ENCODE measurements around the gene OSCP1.

Gene OSCP1

GRCh38 chr1:36458910-36459309 is 8.7 kb upstream of the OSCP1 start:
- Histone ChIP-seq H3K4me2 (ENCODE audit: low read length) (no peak overlapping the region), H3K9me3 (ENCODE audit: control insufficient read depth, insufficient read depth, low read length) (no peaks in the 10 kb centered on the region), H3K79me2 (ENCODE audit: control insufficient read depth, low read length) (peaks cover 20% of the 10 kb centered on the region), H3K27ac (ENCODE audit: low read depth, low read length) (no peak overlapping the region), H4K20me1 (ENCODE audit: control insufficient read depth, insufficient read depth, low read depth, low read length) (no peaks in the 10 kb centered on the region), H3K36me3 (ENCODE audit: control insufficient read depth, low read length) (peaks cover 83% of the 10 kb centered on the region), H3K4me3 (ENCODE audit: low read length) (no peak overlapping the region), H3K9me2 (replicated peaks; ENCODE audit: control insufficient read depth, low read length) (no peaks in the 10 kb centered on the region), H3K27me3 (ENCODE audit: control insufficient read depth, low read length) (no peaks in the 10 kb centered on the region), H3F3A (ENCODE audit: control insufficient read depth, insufficient read depth) (peaks cover 9% of the 10 kb centered on the region), H3K4me1 (ENCODE audit: control insufficient read depth, low read length) (peaks cover 6% of the 10 kb centered on the region)
- TF ChIP-seq CTCF (IDR thresholded peaks at IDR 0.05; ENCODE audit: low read depth, low read length, poor library complexity, severe bottlenecking) = no peak
- TF ChIP-seq EZH2phosphoT487 (IDR thresholded peaks at IDR 0.05; ENCODE audit: borderline replicate concordance, low read length) = no peak

- no peak for TF ChIP-seq CTCF (IDR thresholded peaks at IDR 0.05; ENCODE audit: low read depth, low read length, poor library complexity, severe bottlenecking)
- no peak for TF ChIP-seq EZH2phosphoT487 (IDR thresholded peaks at IDR 0.05; ENCODE audit: borderline replicate concordance, low read length)
- H3K36me3 ChIP-seq (ENCODE audit: control insufficient read depth, low read length) = peaks cover 77% of the 10 kb centered on the region
- H3K9me3 ChIP-seq (ENCODE audit: control insufficient read depth, insufficient read depth, low read length) = no peaks in the 10 kb centered on the region
- no peak overlapping the region for H3K27ac ChIP-seq (ENCODE audit: low read depth, low read length)
- no peaks in the 10 kb centered on the region for H3K9me2 ChIP-seq (replicated peaks; ENCODE audit: control insufficient read depth, low read length)
- H3K4me2 ChIP-seq (ENCODE audit: low read length) = no peak overlapping the region
- no peaks in the 10 kb centered on the region for H4K20me1 ChIP-seq (ENCODE audit: control insufficient read depth, insufficient read depth, low read depth, low read length)
- no peaks in the 10 kb centered on the region for H3K27me3 ChIP-seq (ENCODE audit: control insufficient read depth, low read length)
- peaks cover 3% of the 10 kb centered on the region for H3K4me1 ChIP-seq (ENCODE audit: control insufficient read depth, low read length)
- peaks cover 12% of the 10 kb centered on the region for H3F3A ChIP-seq (ENCODE audit: control insufficient read depth, insufficient read depth)
- H3K79me2 ChIP-seq (ENCODE audit: control insufficient read depth, low read length) = peaks cover 8% of the 10 kb centered on the region
- no peak overlapping the region for H3K4me3 ChIP-seq (ENCODE audit: low read length)
Measured at GRCh38 chr1:36457691-36458090, 7.4 kb upstream of the OSCP1 start.

GRCh38 chr1:36456391-36456928 is 6.2 kb upstream of the OSCP1 start:
- no peak overlapping the region for H3K4me2 ChIP-seq (ENCODE audit: low read length)

More at GRCh38 chr1:36456391-36456928, 6.2 kb upstream of the OSCP1 start:
- Histone ChIP-seq H3K9me2 (replicated peaks; ENCODE audit: control insufficient read depth, low read length) (no peaks in the 10 kb centered on the region), H3F3A (ENCODE audit: control insufficient read depth, insufficient read depth) (peaks cover 12% of the 10 kb centered on the region), H3K36me3 (ENCODE audit: control insufficient read depth, low read length) (peaks cover 66% of the 10 kb centered on the region), H3K27me3 (ENCODE audit: control insufficient read depth, low read length) (no peaks in the 10 kb centered on the region), H3K9me3 (ENCODE audit: control insufficient read depth, insufficient read depth, low read length) (no peaks in the 10 kb centered on the region), H3K4me1 (ENCODE audit: control insufficient read depth, low read length) (no peaks in the 10 kb centered on the region), H3K79me2 (ENCODE audit: control insufficient read depth, low read length) (no peaks in the 10 kb centered on the region), H4K20me1 (ENCODE audit: control insufficient read depth, insufficient read depth, low read depth, low read length) (no peaks in the 10 kb centered on the region), H3K4me3 (ENCODE audit: low read length) (no peak overlapping the region), H3K27ac (ENCODE audit: low read depth, low read length) (no peak overlapping the region)
- TF ChIP-seq CTCF (IDR thresholded peaks at IDR 0.05; ENCODE audit: low read depth, low read length, poor library complexity, severe bottlenecking) = no peak
- no peak for TF ChIP-seq EZH2phosphoT487 (IDR thresholded peaks at IDR 0.05; ENCODE audit: borderline replicate concordance, low read length)

Measured in DOHH2 (cell line).